Islet precursor cell (in vitro differentiated cells): ENCODE results near the gene FTL.

ENCODE experiments used
- DNase-seq: peaks from one replicate; pipeline ENCODE4 v3.0.0-alpha.2; 2018

FTL gene

GRCh38 chr19:48992581-48993174 is 27.6 kb downstream of the FTL start:
- DNase-seq, result no peak

- peak; percentile 100 for DNase-seq
Measured at GRCh38 chr19:48993175-48994034, 28.3 kb downstream of the FTL start, which contains the start of the genes GYS1 and RUVBL2. TSS of gene GYS1 (minus strand) at chr19:48993309. CDS start at chr19:48993112, 197 bp downstream. TSS of gene RUVBL2 (plus strand) at chr19:48993887. CDS start at chr19:48993912, 25 bp downstream.

GRCh38 chr19:48994035-48994386 is 28.9 kb downstream of the FTL start:
- no peak for DNase-seq

GRCh38 chr19:48997972-48998371 is 32.9 kb downstream of the FTL start:
- peak; percentile 92 for DNase-seq

GRCh38 chr19:48999481-49000325 is 34.6 kb downstream of the FTL start:
- peak; percentile 92 for DNase-seq

- DNase-seq, result no peak
Measured at GRCh38 chr19:49004133-49004532, 39.0 kb downstream of the FTL start.

- DNase-seq, result no peak
Measured at GRCh38 chr19:49004964-49005614, 40.0 kb downstream of the FTL start.

GRCh38 chr19:49006905-49007304 is 41.8 kb downstream of the FTL start:
- no peak for DNase-seq

- DNase-seq, result no peak
Measured at GRCh38 chr19:49009828-49010227, 44.7 kb downstream of the FTL start.

GRCh38 chr19:49010453-49010852 is 45.3 kb downstream of the FTL start:
- no peak for DNase-seq

- DNase-seq, result no peak
Measured at GRCh38 chr19:49011194-49011593, 46.1 kb downstream of the FTL start.

- DNase-seq, result peak; percentile 61
Measured at GRCh38 chr19:49014123-49014869, 49.2 kb downstream of the FTL start.

- peak; percentile 48 for DNase-seq
Measured at GRCh38 chr19:49014870-49015255, 49.8 kb downstream of the FTL start.

- peak; percentile 14 for DNase-seq
Measured at GRCh38 chr19:49016067-49016839, 51.1 kb downstream of the FTL start.
